Pancreas (tissue), 10 donors: ENCODE measurements around the gene MAD1L1. TPM values are rescaled to one million over a fixed set of nuclear protein-coding genes. Genes with fewer than 3 reads are reported as not detected.

ENCODE experiments used
- ATAC-seq, 4 donors: fragments of 200-7000 bp; cut with Tn5 transposase; one replicate each; pipeline versions ENCODE4 v1.8.0 to v1.9.1; 2020; ENCODE audit warnings: mild to moderate bottlenecking in 4 of 4, moderate library complexity in 4 of 4
- DNase-seq, 6 donors: peaks; one replicate each; pipeline ENCODE4 v3.0.0-alpha.2; 2020
- FAIRE-seq: peaks from 2 replicates; lab custom pipeline; 2012; peaks lifted over from hg19 to GRCh38; lab: Jason Lieb, UNC
- H3K27ac ChIP-seq, 4 donors: fragments of 200-600 bp; sonication (generic); 1 replicate in 3 of 4; 2 replicates in 1 of 4; pipeline versions ENCODE4 v1.5.0 to v1.8.0; 2020
- H3K27me3 ChIP-seq, 4 donors: fragments of 200-600 bp; one replicate each; pipeline ENCODE4 v1.8.0; 2021
- H3K36me3 ChIP-seq, 3 donors: fragments of 200-600 bp; sonication (generic) in 1 of 3; one replicate each; pipeline versions ENCODE4 v1.5.0 to v1.8.0; 2020 to 2021
- H3K4me1 ChIP-seq, 3 donors: fragments of 200-600 bp; one replicate each; pipeline ENCODE4 v1.8.0; 2021
- H3K4me3 ChIP-seq, 4 donors: fragments of 200-600 bp; sonication (generic) in 2 of 4; one replicate each; pipeline versions ENCODE4 v1.5.0 to v1.8.0; 2020 to 2021
- H3K9me3 ChIP-seq, 4 donors: fragments of 200-600 bp; one replicate each; pipeline ENCODE4 v1.8.0; 2021
- WGBS, 2 donors: extraction: QIAGEN DNeasy Blood & Tissue Kit; methylation state at CpG; one replicate each; pipeline ENCODE4 v1.1.7; 2013; 5-methylcytosine and 5-hydroxymethylcytosine counted together
- intact Hi-C, 3 donors: fragments of 100-400 bp; cut with DNase I; formaldehyde crosslinking; loops; one replicate each; pipeline versions ENCODE4 v1.11.1 to v1.14.2; 2022
- polyA plus RNA-seq, 2 donors: library from polyadenylated mRNA; stranded (reverse); fragments of 200-250 nt; gene quantifications; one replicate each; pipeline ENCODE4 v1.2.3, GENCODE V29; 2013
- total RNA-seq, 6 donors: library from RNA; stranded (reverse); fragmentation: NEBNext Ultra II Directional in 4 of 6; extraction: Animal tissue kit (Norgen Biotek cat#: 25700) in 4 of 6; gene quantifications; one replicate each; pipeline versions ENCODE4 v1.2.1 to v1.2.4, GENCODE V29; 2021 to 2023
- TF ChIP-seq, protein P1 (sequence below), 4 donors: fragments of 200-600 bp; sonication (generic) in 3 of 4; IDR thresholded peaks; one replicate each; pipeline versions ENCODE4 v1.5.0 to v1.8.0; 2021; ENCODE audit warnings: antibody characterized with exemption in 4 of 4
- donor health status: healthy with polysubstance abuse.
- donor health status: DM: no; HTN: no; CAD: no; lungs with moderate emphysema.
- donor health status: DM: no; HTN: no; CAD: no.
- donor health status: control.
- donor health status: control.
- donor health status: Bipolar disorder and iron deficiency.
- donor health status: DM: yes; HTN: yes; CAD: no.
- donor health status: DM: no; HTN: no; CAD: no.
- donor health status: DM: no; HTN: no; CAD: no.
- donor health status: DM: yes; HTN: yes; CAD: no.

Gene MAD1L1
- total and polyA plus RNA-seq, 8 donors: 9.8 to 28.2 (median 11.9) TPM

- DNase-seq (peak in 3 of 6 donors; percentile 2 to 31 (median 12)), ATAC-seq (no peak)
- TF ChIP-seq, protein P1, sequence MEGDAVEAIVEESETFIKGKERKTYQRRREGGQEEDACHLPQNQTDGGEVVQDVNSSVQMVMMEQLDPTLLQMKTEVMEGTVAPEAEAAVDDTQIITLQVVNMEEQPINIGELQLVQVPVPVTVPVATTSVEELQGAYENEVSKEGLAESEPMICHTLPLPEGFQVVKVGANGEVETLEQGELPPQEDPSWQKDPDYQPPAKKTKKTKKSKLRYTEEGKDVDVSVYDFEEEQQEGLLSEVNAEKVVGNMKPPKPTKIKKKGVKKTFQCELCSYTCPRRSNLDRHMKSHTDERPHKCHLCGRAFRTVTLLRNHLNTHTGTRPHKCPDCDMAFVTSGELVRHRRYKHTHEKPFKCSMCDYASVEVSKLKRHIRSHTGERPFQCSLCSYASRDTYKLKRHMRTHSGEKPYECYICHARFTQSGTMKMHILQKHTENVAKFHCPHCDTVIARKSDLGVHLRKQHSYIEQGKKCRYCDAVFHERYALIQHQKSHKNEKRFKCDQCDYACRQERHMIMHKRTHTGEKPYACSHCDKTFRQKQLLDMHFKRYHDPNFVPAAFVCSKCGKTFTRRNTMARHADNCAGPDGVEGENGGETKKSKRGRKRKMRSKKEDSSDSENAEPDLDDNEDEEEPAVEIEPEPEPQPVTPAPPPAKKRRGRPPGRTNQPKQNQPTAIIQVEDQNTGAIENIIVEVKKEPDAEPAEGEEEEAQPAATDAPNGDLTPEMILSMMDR (IDR thresholded peaks at IDR 0.05): no peak
Observed at GRCh38 chr7:2022021-2022409, 210.7 kb downstream of the MAD1L1 start.

GRCh38 chr7:2019711-2020511 is 212.8 kb downstream of the MAD1L1 start:
- 88 to 89% methylated on average over 36 to 43 of the region's 43 CpGs for WGBS, 2 donors
- DNase-seq (peak in 5 of 6 donors; percentile 13 to 65 (median 43)), FAIRE-seq (no peak), ATAC-seq (peak in 3 of 4 donors; percentile 65 to 72 (median 71))
- Histone ChIP-seq H3K27me3 (no peaks in the 10 kb centered on the region), H3K4me1 (no peaks in the 10 kb centered on the region), H3K27ac (peak overlapping the region in 2 of 4 donors; percentile 28 to 53), H3K9me3 (no peaks in the 10 kb centered on the region), H3K36me3 (no peaks in the 10 kb centered on the region), H3K4me3 (no peak overlapping the region)
- intact Hi-C loops: no loop called here
- TF ChIP-seq, protein P1 (IDR thresholded peaks at IDR 0.05): no peak

More at GRCh38 chr7:2022021-2022409, 210.7 kb downstream of the MAD1L1 start:
- H3K27ac ChIP-seq: no peak overlapping the region
- H3K4me1 ChIP-seq: no peaks in the 10 kb centered on the region
- H3K27me3 ChIP-seq: no peaks in the 10 kb centered on the region
- no peaks in the 10 kb centered on the region for H3K36me3 ChIP-seq
- no peaks in the 10 kb centered on the region for H3K9me3 ChIP-seq
- FAIRE-seq: no peak
- intact Hi-C loops: no loop called here
- no peak overlapping the region for H3K4me3 ChIP-seq
- 94 to 98% methylated on average over 9 of the region's 9 CpGs for WGBS, 2 donors

DNA sequence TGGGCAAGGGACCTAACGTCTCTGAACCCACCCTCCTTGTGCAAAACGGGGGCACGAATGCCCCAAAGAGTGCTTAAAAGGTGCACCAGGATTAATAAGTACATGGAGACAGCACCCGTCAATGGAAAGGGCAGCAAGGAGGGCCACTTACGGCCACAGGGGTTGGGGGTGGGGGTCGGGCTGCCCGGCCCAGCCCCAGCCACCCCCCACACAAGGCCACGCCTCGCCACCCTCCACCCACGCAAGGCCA is 213.4 kb downstream of the MAD1L1 start:
- Histone ChIP-seq H3K27me3 (no peaks in the 10 kb centered on the region), H3K27ac (peak overlapping the region in 2 of 4 donors; percentile 28 to 53), H3K36me3 (no peaks in the 10 kb centered on the region), H3K4me3 (no peak overlapping the region), H3K9me3 (no peaks in the 10 kb centered on the region), H3K4me1 (no peaks in the 10 kb centered on the region)
- DNase-seq: no peak
- intact Hi-C loops: no loop called here
- TF ChIP-seq, protein P1 (IDR thresholded peaks at IDR 0.05): no peak
- ATAC-seq: no peak
- no peak for FAIRE-seq
- WGBS, 2 donors: 92 to 95% methylated on average over 9 to 10 of the region's 10 CpGs

GRCh38 chr7:2018569-2019460 is 213.9 kb downstream of the MAD1L1 start:
- Histone ChIP-seq H3K27ac (peak overlapping the region in 2 of 4 donors; percentile 28 to 53), H3K27me3 (no peaks in the 10 kb centered on the region), H3K4me1 (no peaks in the 10 kb centered on the region), H3K9me3 (no peaks in the 10 kb centered on the region), H3K4me3 (no peak overlapping the region), H3K36me3 (no peaks in the 10 kb centered on the region)
- 87 to 92% methylated on average over 28 of the region's 28 CpGs for WGBS, 2 donors
- FAIRE-seq: no peak
- DNase-seq: peak in 3 of 6 donors; percentile 11 to 53 (median 50)
- intact Hi-C loops: no loop called here
- peak in 3 of 4 donors; percentile 54 to 74 (median 63) for ATAC-seq
- TF ChIP-seq, protein P1 (IDR thresholded peaks at IDR 0.05): no peak
